WTC11 (cell line): Measurements from ENCODE around the gene FGFR3. TPM values are rescaled to one million over a fixed set of nuclear protein-coding genes. Genes with fewer than 3 reads are reported as not detected.

ENCODE experiments used
- ATAC-seq: fragments of 200-7000 bp; cut with Tn5 transposase; 2 replicates; pipeline ENCODE4 v1.10.0; 2021; ENCODE audit warnings: mild to moderate bottlenecking, moderate library complexity
- CTCF ChIA-PET: fragments of 300-600 bp; sonication (Branson Sonifier 250); formaldehyde crosslinking; loops from one replicate; lab custom pipeline; 2021; ENCODE audit warnings: antibody characterized with exemption; lab: Charles Lee
- POLR2A ChIA-PET: fragments of 350-600 bp; sonication (Branson Sonifier 250); formaldehyde crosslinking; loops from one replicate; lab custom pipeline; 2021; ENCODE audit warnings: antibody characterized with exemption; lab: Charles Lee
- DNase-seq: peaks from one replicate; pipeline ENCODE4 v3.0.0; 2021; ENCODE audit warnings: low spot score
- H3K27ac Mint-ChIP-seq: 2 replicates; pipeline ENCODE4 v1.8.0; 2021; ENCODE audit warnings: mixed read lengths
- H3K27me3 Mint-ChIP-seq: 2 replicates; pipeline ENCODE4 v1.8.0; 2021; ENCODE audit warnings: low read depth, mild to moderate bottlenecking, moderate library complexity, mixed read lengths
- H3K36me3 Mint-ChIP-seq: 2 replicates; pipeline ENCODE4 v1.8.0; 2021; ENCODE audit warnings: mixed read lengths
- H3K4me1 Mint-ChIP-seq: 2 replicates; pipeline ENCODE4 v1.8.0; 2022; ENCODE audit warnings: mixed read lengths
- H3K4me3 Mint-ChIP-seq: 2 replicates; pipeline ENCODE4 v1.8.0; 2021; ENCODE audit warnings: mild to moderate bottlenecking, moderate library complexity, mixed read lengths
- H3K9me3 Mint-ChIP-seq: 2 replicates; pipeline ENCODE4 v1.8.0; 2021; ENCODE audit warnings: mixed read lengths
- CREB1 ChIP-seq: sonication (generic); formaldehyde crosslinking; IDR thresholded peaks from 2 replicates; pipeline ENCODE4 v1.8.0; 2023; ENCODE audit warnings: mild to moderate bottlenecking, missing genetic modification reagents
- E2F5 ChIP-seq: sonication (generic); formaldehyde crosslinking; IDR thresholded peaks from 2 replicates; pipeline ENCODE4 v1.8.1; 2022; ENCODE audit warnings: mild to moderate bottlenecking, moderate library complexity, missing genetic modification reagents
- ETV6 ChIP-seq: sonication (generic); formaldehyde crosslinking; IDR thresholded peaks from 2 replicates; pipeline ENCODE4 v1.8.1; 2022; ENCODE audit warnings: mild to moderate bottlenecking, missing genetic modification reagents
- FOXJ3 ChIP-seq: sonication (generic); formaldehyde crosslinking; IDR thresholded peaks from 2 replicates; pipeline ENCODE4 v1.9.0; 2021; ENCODE audit warnings: missing genetic modification reagents, mild to moderate bottlenecking, borderline replicate concordance
- FOXP1 ChIP-seq: sonication (generic); formaldehyde crosslinking; IDR thresholded peaks from 2 replicates; pipeline ENCODE4 v1.8.0; 2022; ENCODE audit warnings: missing genetic modification reagents, mild to moderate bottlenecking, moderate library complexity, borderline replicate concordance
- GABPB1 ChIP-seq: sonication (generic); formaldehyde crosslinking; IDR thresholded peaks from 2 replicates; pipeline ENCODE4 v1.8.1; 2023; ENCODE audit warnings: mild to moderate bottlenecking, missing genetic modification reagents
- GRHL2 ChIP-seq: fragments of 250-450 bp; sonication (Bioruptor Pico); IDR thresholded peaks from 2 replicates; pipeline ENCODE4 v1.8.0; 2022; ENCODE audit warnings: mild to moderate bottlenecking, moderate library complexity; ENCODE audit not compliant: insufficient replicate concordance, severe bottlenecking
- GTF2I ChIP-seq: fragments of 250-450 bp; sonication (Bioruptor Pico); conservative IDR thresholded peaks from 2 replicates; pipeline ENCODE4 v1.4.0; 2021; ENCODE audit warnings: mild to moderate bottlenecking
- PRRX2 ChIP-seq: fragments of 250-450 bp; sonication (Bioruptor Pico); IDR thresholded peaks from 2 replicates; pipeline ENCODE4 v1.8.0; 2021; ENCODE audit warnings: mild to moderate bottlenecking
- SP1 ChIP-seq: sonication (generic); formaldehyde crosslinking; conservative IDR thresholded peaks from 2 replicates; pipeline ENCODE4 v1.8.1; 2022; ENCODE audit warnings: missing genetic modification reagents
- ZNF138 ChIP-seq: sonication (generic); formaldehyde crosslinking; conservative IDR thresholded peaks from 2 replicates; pipeline ENCODE4 v1.8.1; 2022; ENCODE audit warnings: mild to moderate bottlenecking, moderate library complexity, missing genetic modification reagents
- ZNF232 ChIP-seq: sonication (generic); formaldehyde crosslinking; IDR thresholded peaks from 2 replicates; pipeline ENCODE4 v1.8.0; 2022; ENCODE audit warnings: mild to moderate bottlenecking, missing genetic modification reagents
- ZNF281 ChIP-seq: sonication (generic); formaldehyde crosslinking; IDR thresholded peaks from 2 replicates; pipeline ENCODE4 v1.8.0; 2023; ENCODE audit warnings: mild to moderate bottlenecking, missing genetic modification reagents
- ZNF317 ChIP-seq: sonication (generic); formaldehyde crosslinking; IDR thresholded peaks from 2 replicates; pipeline ENCODE4 v1.8.1; 2023; ENCODE audit warnings: low read depth, mild to moderate bottlenecking, moderate library complexity, missing genetic modification reagents, borderline replicate concordance
- ZNF416 ChIP-seq: fragments of 250-450 bp; sonication (Bioruptor Pico); IDR thresholded peaks from 2 replicates; pipeline ENCODE4 v1.9.0; 2021; ENCODE audit warnings: mild to moderate bottlenecking, inconsistent platforms
- ZNF532 ChIP-seq: fragments of 250-450 bp; sonication (Bioruptor Pico); IDR thresholded peaks from 2 replicates; pipeline ENCODE4 v1.9.0; 2021; ENCODE audit warnings: mild to moderate bottlenecking, borderline replicate concordance
- total RNA-seq: library from RNA; stranded (reverse); gene quantifications from 3 replicates; pipeline ENCODE4 v1.2.3, GENCODE V29; 2021
- TF ChIP-seq, protein P1 (sequence below): sonication (generic); formaldehyde crosslinking; IDR thresholded peaks from 2 replicates; pipeline ENCODE4 v1.8.0; 2022; ENCODE audit warnings: mild to moderate bottlenecking, missing genetic modification reagents
- TF ChIP-seq, protein P2 (sequence below): sonication (generic); formaldehyde crosslinking; IDR thresholded peaks from 2 replicates; pipeline ENCODE4 v1.8.0; 2022; ENCODE audit warnings: missing genetic modification reagents

Gene FGFR3
- total RNA-seq, 1 experiment from 2014 or later, result 19.9 TPM

DNA sequence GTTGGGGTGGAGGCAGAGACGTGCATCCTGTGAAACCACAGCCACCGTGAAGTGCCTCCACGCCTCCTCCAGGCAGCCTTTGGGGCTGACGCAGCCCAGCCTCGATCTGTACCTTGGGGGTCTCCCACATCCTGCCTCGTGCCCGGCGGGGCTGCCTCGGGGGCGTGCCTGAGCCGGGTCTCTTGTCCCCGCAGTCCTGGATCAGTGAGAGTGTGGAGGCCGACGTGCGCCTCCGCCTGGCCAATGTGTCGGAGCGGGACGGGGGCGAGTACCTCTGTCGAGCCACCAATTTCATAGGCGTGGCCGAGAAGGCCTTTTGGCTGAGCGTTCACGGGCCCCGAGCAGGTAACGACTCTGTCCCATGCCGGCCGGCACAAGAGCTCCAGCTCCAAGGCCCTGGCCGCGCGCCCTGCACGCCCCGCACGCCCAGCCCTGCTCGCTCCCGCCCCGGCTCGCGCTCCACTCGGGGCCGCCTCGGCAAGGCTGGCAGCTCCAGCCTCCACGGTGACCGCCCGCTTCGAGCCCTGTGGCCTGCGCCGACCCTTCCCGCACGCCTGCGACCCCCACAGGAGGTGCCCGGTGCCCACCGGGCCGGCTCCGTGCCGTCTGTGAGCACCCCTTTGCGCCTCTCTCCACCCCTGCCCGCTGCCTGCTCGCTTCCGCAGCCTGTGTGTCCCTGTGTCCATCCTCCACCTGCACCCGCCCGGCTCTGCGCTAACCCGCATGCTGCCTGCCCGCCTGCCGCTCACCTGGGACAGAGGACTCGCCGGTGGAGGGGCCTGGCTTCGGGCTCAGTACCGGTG, 9.8 kb downstream of the FGFR3 start:
- H3K4me3 Mint-ChIP-seq, result no peak overlapping the region
- H3K36me3 Mint-ChIP-seq, result no peaks in the 10 kb centered on the region
- H3K9me3 Mint-ChIP-seq, result no peaks in the 10 kb centered on the region
- POLR2A ChIA-PET, result no interaction called here
- TF ChIP-seq ZNF138 (CRISPR knock-in tag), result no peak
- TF ChIP-seq GABPB1 (CRISPR knock-in tag), result 0 out of 2 replicates have a peak, but pooled peaks have one; percentile 4
- TF ChIP-seq, all 79 proteins: peak for 1
- Mint-ChIP-seq H3K4me1 (no peaks in the 10 kb centered on the region), H3K27ac (no peak overlapping the region), H3K27me3 (no peaks in the 10 kb centered on the region)
- CTCF ChIA-PET, result interaction anchor here (0.8 to 10.0 kb wide), 4 partner anchors 9 to 108 kb away, joined by 4 to 188 read pairs (median 5); no protein-coding TSS in a partner anchor
- ATAC-seq (peak; percentile 43), DNase-seq (peak; percentile 53)

DNA sequence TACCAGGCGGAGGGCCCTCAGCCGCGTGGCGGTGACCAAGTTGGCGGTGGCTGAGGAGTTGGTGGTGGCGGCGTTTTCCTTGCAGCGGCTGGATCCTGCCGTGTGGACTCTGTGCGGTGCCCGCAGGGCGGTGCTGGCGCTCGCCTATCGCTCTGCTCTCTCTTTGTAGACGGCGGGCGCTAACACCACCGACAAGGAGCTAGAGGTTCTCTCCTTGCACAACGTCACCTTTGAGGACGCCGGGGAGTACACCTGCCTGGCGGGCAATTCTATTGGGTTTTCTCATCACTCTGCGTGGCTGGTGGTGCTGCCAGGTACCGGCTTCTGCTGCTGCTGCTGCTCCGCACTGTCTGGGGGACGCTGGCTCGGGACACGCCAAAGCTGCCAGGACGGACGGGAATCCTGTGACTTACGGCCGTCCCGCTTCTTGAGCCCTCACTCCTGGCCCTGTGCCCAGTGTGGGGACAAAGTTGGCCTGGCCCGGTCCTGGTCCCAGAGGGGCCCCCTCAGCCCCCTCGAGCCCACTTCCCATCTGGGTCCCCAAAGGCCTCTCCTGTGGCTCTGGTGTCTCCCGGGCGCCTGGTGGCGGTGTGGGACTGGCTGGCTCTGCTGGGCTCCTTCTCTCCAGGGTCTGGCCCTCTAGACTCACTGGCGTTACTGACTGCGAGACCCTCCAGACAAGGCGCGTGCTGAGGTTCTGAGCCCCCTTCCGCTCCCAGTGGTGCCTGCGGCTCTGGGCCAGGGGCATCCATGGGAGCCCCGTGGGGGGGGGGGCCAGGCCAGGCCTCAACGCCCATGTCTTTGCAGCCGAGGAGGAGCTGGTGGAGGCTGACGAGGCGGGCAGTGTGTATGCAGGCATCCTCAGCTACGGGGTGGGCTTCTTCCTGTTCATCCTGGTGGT, 10.7 kb downstream of the FGFR3 start:
- Mint-ChIP-seq H3K4me1 (no peaks in the 10 kb centered on the region), H3K36me3 (no peaks in the 10 kb centered on the region), H3K9me3 (no peaks in the 10 kb centered on the region), H3K4me3 (no peak overlapping the region), H3K27me3 (no peaks in the 10 kb centered on the region), H3K27ac (no peak overlapping the region; the same call in 1 of the 2 replicates)
- ChIA-PET POLR2A (no interaction called here), CTCF (interaction anchor here (0.6 to 10.0 kb wide), 6 partner anchors 10 to 55 kb away, joined by 3 to 188 read pairs (median 6); no protein-coding TSS in a partner anchor)
- DNase-seq (no peak), ATAC-seq (no peak)
- TF ChIP-seq GRHL2 (CRISPR knock-in tag), result no peak
- no peak for TF ChIP-seq ZNF232 (CRISPR knock-in tag)
- TF ChIP-seq PRRX2 (CRISPR knock-in tag), result no peak
- no peak for TF ChIP-seq E2F5
- TF ChIP-seq ZNF317 (CRISPR knock-in tag), result no peak
- TF ChIP-seq ZNF416 (CRISPR knock-in tag), result no peak
- TF ChIP-seq SP1 (CRISPR knock-in tag), result no peak
- no peak for TF ChIP-seq ZNF281 (CRISPR knock-in tag)
- TF ChIP-seq, protein P1, sequence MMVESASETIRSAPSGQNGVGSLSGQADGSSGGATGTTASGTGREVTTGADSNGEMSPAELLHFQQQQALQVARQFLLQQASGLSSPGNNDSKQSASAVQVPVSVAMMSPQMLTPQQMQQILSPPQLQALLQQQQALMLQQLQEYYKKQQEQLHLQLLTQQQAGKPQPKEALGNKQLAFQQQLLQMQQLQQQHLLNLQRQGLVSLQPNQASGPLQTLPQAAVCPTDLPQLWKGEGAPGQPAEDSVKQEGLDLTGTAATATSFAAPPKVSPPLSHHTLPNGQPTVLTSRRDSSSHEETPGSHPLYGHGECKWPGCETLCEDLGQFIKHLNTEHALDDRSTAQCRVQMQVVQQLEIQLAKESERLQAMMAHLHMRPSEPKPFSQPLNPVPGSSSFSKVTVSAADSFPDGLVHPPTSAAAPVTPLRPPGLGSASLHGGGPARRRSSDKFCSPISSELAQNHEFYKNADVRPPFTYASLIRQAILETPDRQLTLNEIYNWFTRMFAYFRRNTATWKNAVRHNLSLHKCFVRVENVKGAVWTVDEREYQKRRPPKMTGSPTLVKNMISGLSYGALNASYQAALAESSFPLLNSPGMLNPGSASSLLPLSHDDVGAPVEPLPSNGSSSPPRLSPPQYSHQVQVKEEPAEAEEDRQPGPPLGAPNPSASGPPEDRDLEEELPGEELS (CRISPR knock-in tag), result no peak
- TF ChIP-seq CREB1 (CRISPR knock-in tag), result no peak
- no peak for TF ChIP-seq FOXP1 (CRISPR knock-in tag)
- no peak for TF ChIP-seq FOXJ3 (CRISPR knock-in tag)
- no peak for TF ChIP-seq GTF2I (CRISPR knock-in tag)
- TF ChIP-seq, protein P2, sequence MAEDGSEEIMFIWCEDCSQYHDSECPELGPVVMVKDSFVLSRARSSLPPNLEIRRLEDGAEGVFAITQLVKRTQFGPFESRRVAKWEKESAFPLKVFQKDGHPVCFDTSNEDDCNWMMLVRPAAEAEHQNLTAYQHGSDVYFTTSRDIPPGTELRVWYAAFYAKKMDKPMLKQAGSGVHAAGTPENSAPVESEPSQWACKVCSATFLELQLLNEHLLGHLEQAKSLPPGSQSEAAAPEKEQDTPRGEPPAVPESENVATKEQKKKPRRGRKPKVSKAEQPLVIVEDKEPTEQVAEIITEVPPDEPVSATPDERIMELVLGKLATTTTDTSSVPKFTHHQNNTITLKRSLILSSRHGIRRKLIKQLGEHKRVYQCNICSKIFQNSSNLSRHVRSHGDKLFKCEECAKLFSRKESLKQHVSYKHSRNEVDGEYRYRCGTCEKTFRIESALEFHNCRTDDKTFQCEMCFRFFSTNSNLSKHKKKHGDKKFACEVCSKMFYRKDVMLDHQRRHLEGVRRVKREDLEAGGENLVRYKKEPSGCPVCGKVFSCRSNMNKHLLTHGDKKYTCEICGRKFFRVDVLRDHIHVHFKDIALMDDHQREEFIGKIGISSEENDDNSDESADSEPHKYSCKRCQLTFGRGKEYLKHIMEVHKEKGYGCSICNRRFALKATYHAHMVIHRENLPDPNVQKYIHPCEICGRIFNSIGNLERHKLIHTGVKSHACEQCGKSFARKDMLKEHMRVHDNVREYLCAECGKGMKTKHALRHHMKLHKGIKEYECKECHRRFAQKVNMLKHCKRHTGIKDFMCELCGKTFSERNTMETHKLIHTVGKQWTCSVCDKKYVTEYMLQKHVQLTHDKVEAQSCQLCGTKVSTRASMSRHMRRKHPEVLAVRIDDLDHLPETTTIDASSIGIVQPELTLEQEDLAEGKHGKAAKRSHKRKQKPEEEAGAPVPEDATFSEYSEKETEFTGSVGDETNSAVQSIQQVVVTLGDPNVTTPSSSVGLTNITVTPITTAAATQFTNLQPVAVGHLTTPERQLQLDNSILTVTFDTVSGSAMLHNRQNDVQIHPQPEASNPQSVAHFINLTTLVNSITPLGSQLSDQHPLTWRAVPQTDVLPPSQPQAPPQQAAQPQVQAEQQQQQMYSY, result no peak
- no peak for TF ChIP-seq ZNF532 (CRISPR knock-in tag)
- no peak for TF ChIP-seq GABPB1 (CRISPR knock-in tag)
- TF ChIP-seq ETV6 (CRISPR knock-in tag), result no peak
